Erythroblast (primary cell): ENCODE measurements around the gene HYAL2.

Experiments used
- GATA1 ChIP-seq: IDR thresholded peaks from 2 replicates; pipeline ENCODE4 v1.6.1; 2011; ENCODE audit warnings: low read depth, mild to moderate bottlenecking, control low read depth, low read length, moderate library complexity
- POLR2A ChIP-seq: IDR thresholded peaks from 2 replicates; pipeline ENCODE4 v1.6.1; 2011; ENCODE audit warnings: mild to moderate bottlenecking, low read length

GRCh38 chr3:50347187-50347813, 24.8 kb upstream of the HYAL2 start:
- TF ChIP-seq POLR2A (no peak), GATA1 (no peak)
